Stimulated activated CD8-positive, alpha-beta memory T cell treated with anti-CD3 and anti-CD28 coated beads, Interleukin-7, amount 100 ng/mL, for 4 hours (primary cell): ENCODE measurements around the gene TRIM2.

Experiments
- DNase-seq, 2 donors: peaks; one replicate each; pipeline ENCODE4 v3.0.0-alpha.2; 2020; ENCODE audit warnings: low read depth in 2 of 2

Gene TRIM2

DNA sequence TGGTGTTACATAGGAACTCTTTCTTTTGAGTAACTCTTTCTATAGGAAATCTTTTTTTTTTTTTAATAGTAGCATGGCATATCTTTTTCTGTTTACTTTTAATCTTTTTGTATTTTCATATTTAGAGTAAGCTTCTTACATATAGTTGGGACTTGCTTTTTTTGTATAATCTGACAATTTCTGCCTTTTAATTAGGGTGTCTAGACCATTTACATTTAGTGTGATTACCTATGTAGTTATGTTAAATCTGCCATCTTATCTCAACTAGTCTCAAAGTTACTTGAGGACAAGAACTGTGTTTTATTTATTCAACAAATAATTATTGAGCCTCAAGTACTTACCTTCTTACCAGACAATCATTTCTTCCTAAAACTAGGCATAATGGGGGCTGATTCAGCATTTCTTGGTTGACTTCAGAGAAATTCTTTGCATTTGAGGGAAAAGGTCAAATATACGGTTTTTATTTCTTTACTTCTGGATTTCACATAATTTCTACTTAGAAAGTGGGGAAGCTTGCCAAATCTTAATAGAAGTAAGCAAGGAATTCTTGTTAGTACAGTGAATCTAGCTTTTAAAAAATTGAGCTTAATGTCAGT is 168.8 kb downstream of the TRIM2 start:
- no peak for DNase-seq

DNA sequence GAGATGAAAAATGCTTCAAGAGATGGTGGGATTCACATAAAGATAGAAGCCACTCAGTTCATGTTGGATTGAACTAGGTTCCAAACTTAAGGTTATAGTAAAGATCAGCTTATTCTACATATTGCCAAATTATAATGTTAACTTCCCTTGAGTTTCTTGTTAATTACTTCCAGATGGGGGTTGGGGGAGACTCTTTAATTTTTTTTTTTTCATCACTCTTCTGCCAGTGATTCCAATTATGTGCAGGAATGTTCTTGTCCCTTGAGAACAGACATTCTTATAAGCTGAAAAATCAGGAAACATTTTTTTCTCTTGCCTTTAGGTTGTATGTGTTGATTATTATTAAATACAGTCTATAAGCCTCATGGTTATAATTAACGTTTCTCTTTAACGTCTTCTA is 170.2 kb downstream of the TRIM2 start:
- no peak for DNase-seq

DNA sequence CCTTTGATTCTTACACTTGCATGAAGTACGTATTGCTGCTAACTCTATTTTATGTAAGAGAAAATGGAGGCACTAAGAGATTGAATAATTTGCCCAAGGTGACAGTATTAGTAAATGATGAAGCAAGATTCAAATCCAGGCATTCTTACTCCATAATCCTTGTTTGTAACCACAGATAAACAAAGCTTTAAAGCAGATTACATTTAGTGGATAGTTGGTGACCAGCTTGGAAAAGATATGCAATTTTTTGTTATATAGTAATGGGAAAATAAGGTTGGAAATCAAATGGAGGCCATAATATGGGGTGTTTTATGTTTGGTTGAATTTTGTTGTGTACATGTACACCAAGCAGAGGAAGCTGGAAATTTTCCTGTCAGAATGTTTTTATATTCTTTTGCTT is 171.1 kb downstream of the TRIM2 start:
- DNase-seq, result no peak

DNA sequence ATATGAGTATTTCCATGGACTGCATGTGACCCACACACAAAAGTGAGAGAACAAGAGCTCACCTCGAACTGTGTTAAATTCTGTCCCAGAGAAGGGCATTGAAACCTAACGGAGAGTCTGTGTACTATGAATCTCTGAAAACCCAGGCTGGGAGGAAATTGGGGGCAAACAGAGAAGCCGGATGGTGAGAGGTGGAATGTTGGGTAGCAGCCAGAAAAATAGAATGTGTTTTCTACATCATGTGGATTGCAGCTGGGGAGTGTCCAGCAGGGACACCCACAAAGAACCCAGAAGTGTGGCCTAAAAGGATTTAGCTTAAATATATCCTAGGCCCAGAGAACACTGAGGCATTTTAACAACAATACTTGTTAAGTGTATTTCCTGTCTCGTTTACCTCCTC is 178.9 kb downstream of the TRIM2 start:
- DNase-seq, result no peak

DNA sequence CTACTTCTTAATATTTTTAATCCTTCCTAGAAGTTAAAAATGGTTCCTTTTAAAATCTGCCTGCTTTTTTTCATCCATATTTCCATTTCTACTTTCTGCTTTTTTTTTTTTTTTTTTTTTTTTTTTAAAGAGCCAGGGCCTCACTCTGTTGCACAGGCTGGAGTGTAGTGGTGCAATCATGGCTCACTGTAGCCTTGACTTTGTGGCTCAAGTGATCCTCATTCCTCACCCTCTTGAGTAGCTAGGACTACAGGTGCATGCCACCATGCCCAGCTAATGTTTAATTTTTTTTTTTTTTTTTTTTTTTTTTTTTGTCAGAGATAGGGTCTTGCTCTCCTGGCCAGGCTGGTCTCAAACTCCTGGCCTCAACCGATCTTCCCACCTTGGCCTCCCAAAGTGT is 179.9 kb downstream of the TRIM2 start:
- no peak for DNase-seq

DNA sequence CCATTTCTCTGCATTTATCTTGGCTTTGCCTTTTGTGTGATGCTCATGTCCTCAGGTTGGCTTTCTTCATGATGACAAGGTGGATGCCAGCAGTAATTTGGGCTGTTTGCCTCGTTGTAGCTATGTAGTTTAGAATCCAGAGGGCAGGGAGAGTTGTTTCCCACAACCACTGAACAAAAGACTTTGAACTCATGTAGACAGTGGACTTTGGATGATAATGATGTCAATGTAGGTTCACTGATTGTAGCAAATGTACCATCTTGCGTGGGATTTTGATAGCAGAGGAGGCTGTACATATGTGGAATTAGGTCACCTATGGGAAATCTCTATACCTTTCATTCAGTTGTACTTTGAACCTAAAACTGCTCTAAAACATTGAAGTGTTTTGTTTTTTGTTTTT is 181.5 kb downstream of the TRIM2 start:
- DNase-seq, result no peak

DNA sequence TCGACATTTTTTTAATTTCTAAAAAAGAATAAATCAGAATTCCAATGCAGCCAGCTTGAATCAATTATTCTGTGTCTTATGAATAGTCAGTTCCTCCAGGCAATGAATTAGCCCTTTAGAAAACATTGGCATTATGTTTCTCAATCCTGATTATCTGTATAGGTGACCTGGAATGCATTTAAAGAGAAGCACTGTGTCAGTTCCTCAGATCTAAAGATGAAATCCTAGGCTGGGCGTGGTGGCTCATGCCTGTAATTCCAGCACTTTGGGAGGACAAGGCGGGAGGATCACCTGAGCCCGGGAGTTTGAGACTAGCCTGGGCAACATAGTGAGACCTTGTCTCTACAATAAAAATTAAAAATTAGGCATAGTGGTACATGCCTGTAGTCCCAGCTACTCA is 183.7 kb downstream of the TRIM2 start:
- no peak for DNase-seq
